ENCODE results near the gene DPM2.

GRCh38 chr9:127937388-127938297 is at the start of gene DPM2:
- TF ChIP-seq, protein P1, sequence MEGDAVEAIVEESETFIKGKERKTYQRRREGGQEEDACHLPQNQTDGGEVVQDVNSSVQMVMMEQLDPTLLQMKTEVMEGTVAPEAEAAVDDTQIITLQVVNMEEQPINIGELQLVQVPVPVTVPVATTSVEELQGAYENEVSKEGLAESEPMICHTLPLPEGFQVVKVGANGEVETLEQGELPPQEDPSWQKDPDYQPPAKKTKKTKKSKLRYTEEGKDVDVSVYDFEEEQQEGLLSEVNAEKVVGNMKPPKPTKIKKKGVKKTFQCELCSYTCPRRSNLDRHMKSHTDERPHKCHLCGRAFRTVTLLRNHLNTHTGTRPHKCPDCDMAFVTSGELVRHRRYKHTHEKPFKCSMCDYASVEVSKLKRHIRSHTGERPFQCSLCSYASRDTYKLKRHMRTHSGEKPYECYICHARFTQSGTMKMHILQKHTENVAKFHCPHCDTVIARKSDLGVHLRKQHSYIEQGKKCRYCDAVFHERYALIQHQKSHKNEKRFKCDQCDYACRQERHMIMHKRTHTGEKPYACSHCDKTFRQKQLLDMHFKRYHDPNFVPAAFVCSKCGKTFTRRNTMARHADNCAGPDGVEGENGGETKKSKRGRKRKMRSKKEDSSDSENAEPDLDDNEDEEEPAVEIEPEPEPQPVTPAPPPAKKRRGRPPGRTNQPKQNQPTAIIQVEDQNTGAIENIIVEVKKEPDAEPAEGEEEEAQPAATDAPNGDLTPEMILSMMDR (IDR thresholded peaks at IDR 0.05) = no peak
- TF ChIP-seq EZH2 (IDR thresholded peaks at IDR 0.05) = no peak
- TF ChIP-seq EZH2phosphoT487 (IDR thresholded peaks at IDR 0.05) = no peak
